GM19025 (cell line): ENCODE data around the gene MICALL1.
"Not testable (repeated sequence)": the region's sequence is repeated elsewhere in the genome, so short reads cannot be mapped to it uniquely, and the experiment has no call there.

ENCODE experiments used
- ATAC-seq: cut with Tn5 transposase; IDR thresholded peaks from one replicate; pipeline ENCODE4 v1.9.1; 2021; ENCODE audit warnings: mild to moderate bottlenecking, low read depth, moderate library complexity; ENCODE audit not compliant: unreplicated experiment

Gene MICALL1

GRCh38 chr22:37953437-37954179 is 47.5 kb downstream of the MICALL1 start, which contains the start of the genes C22orf23 and POLR2F:
C22orf23 (minus strand) TSS chr22:37953601; CDS start chr22:37953149, 452 bp downstream.
POLR2F (plus strand) TSS chr22:37953699; CDS start chr22:37953788, 89 bp downstream.
- ATAC-seq, result peak; percentile 79

GRCh38 chr22:37954686-37955085 is 48.6 kb downstream of the MICALL1 start:
- ATAC-seq, result no peak

GRCh38 chr22:37955825-37956397 is 49.8 kb downstream of the MICALL1 start:
- not testable (repeated sequence) for ATAC-seq

DNA sequence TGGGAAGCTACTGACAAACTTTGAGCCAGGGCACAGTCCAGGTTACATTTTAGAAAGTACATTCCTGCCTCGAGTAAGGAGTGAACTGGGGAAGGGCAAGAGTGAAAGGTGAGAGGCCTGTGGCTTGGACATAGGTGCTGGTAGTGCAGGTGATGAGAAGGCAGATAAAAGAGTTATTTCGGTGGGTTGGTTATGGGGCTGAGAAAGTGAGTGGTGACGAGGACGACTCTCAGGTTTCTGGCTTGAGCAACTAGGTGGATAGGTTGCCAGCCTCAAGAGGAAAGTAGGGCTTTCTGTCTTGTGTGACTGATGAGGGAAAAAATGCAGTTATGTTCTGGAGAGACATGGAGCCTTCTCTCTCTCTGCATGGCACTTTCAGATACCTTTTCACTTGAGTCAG is 51.1 kb downstream of the MICALL1 start:
- no peak for ATAC-seq

- ATAC-seq, result no peak
These were observed 53.2 kb downstream of the MICALL1 start for GRCh38 chr22:37959231-37959825.

GRCh38 chr22:37961062-37961461 is 55.0 kb downstream of the MICALL1 start:
- no peak for ATAC-seq

DNA sequence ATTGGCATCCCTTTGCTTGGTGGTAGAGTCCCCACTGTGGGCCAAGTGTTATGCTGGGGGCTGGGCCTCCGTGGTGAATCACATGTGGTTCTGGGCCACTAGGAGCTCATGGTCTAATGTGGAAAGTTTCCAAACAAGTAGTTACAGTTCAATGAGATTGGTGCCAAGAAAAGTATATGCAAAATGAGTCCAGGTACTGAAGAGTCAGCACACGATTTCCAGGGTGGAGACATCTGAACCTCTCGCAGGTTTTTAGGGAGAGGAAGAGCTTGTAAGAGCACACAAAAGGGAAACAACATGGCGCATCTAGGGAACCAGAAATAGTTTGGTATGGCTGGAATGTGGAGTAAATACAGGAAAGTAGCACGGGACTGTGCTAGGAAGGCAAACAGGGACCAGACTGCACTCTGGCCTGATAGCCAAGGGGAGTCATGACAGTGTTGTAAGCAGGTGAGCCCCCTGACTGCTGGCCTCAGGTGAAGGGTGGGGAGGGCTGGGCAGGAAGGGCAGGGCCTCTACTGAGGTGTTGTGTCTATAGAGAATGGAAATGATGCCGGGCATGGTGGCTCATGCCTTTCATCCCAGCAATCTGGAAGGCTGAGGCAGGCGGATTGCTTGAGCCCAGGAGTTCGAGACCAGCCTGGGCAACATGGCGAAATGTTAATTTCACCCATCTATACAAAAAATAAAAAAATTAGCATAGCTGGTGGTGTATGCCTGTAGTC is 60.0 kb downstream of the MICALL1 start:
- ATAC-seq, result no peak

DNA sequence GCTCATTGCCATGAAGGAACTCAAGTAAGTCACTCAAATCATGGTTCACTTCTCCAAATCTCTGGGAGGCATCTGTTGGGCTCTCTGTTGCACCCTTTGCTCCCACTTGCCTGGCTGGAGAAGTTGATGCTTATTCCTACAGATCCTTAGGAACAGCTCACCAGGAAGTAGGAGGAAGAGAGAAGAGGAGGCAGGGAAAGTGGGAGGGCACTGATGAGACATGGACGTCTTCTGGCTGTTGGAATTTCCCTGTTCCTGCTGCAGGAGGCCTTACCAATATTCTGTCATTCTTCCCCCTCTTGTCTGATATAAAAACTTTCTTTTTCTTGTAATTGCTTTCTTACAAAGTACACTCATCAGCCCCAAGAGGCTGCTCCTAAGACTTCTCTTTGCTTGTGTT is 61.0 kb downstream of the MICALL1 start:
- no peak for ATAC-seq

GRCh38 chr22:37967637-37968451 is 61.7 kb downstream of the MICALL1 start:
- ATAC-seq, result no peak

DNA sequence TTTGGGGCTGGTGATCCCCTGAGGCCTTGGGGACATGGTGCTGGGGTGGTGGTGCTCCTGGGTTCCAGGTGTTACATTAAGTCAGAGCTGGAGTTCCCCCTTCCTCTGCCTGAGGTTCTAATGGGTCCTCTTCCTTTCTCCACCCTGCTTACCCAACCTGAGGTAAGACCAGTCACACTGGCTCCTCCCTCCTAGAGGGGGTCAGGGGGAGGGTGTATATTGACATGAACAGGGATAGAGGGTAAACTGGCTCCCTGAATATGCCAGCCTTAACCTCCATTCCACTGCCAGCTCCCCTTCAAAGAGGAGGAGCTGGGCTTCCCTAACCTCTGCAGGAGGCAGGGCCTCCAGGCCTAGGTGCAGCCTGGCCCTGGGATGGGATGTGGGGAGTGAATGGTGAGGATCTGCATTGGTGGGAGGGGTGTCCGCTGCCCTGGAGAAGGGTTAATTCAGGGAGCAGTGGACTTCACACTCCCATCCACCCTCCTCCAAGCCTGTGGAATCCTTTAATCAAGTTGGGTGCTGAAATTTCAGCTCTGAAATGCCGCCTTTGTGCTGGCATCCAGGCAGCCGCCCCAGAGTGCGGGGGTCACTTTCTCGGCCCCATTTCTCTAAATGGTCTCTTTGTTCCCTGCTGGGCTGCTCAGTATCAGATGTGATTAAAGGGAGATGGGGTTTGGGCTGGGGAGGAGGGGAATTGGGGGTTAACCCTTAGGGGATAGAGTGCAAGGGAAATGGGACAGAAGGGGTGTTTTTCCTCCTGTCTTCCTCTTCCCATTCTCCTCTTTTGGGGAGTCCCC is 62.6 kb downstream of the MICALL1 start:
- no peak for ATAC-seq

DNA sequence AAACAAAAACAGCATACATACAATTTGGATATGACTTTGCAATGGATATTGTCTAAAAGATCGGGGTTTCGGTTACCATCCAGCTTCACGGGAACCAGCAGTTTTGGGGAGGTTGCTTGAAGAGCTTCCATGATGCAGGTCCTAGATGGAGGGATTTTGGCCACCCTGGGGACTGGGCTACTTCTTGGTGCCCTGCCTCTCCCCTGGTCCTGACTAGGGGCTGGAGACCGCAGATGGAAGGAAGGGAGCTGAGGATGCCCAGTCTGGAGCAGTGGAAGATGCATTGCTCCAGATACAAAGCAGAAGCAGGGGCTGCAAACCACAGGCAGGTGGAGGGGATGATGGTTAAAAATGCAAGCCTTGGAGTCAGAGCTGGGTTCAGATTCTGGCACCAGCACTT is 64.8 kb downstream of the MICALL1 start:
- no peak for ATAC-seq

- no peak for ATAC-seq
These were observed 65.7 kb downstream of the MICALL1 start for GRCh38 chr22:37971475-37972434.

- ATAC-seq, result no peak
These were observed 66.4 kb downstream of the MICALL1 start for GRCh38 chr22:37972527-37972926.

GRCh38 chr22:37973271-37974170 is 67.4 kb downstream of the MICALL1 start:
- ATAC-seq, result no peak

- no peak for ATAC-seq
These were observed 69.1 kb downstream of the MICALL1 start for GRCh38 chr22:37975153-37975552.

- not testable (repeated sequence) for ATAC-seq
These were observed 69.9 kb downstream of the MICALL1 start for GRCh38 chr22:37976022-37976421.

DNA sequence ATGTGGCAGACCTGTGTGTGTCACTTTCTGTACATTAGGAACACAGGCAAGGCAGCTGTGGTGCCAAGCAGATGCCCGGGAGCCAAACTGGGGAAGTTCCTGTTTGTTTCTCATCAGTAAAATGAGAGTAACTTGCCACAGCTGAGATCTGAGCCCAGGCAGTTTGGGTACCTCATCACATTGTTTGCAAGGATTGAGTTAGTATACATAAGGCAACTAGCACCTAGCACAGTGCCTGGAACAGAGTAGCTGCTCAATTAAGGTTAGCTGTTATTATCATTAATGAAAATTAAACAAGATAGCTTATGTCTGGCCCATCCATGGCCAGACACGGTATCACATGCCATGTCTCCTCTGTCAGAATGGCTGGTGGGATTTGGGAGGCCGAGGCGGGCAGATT is 70.5 kb downstream of the MICALL1 start:
- no peak for ATAC-seq
